ENCODE data around the gene P3H2.

DNA sequence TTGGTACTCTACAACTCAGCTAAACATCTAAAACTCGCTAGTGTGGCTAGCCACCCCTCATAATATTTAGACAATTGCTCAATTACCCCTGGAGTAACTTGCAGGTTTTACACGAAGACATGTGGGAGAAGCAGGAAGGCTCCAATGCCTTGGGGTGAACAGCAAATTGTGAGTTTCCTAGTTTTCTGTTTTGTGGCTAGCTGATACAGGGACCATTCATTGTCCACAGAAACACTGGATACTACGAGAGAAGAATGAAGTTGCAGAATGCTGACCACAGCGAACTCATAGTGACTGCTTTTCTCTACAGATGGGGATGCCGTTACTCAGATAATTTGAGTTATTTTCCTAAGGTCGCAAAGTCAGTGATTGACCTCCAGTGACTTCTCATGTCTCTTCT lies 212.9 kb downstream of the P3H2 start:
- TF ChIP-seq CTCF (conservative IDR thresholded peaks at IDR 0.05; ENCODE audit: low read depth, low read length) (no peak), RFX5 (IDR thresholded peaks at IDR 0.05; ENCODE audit: low read depth, low read length) (no peak), POLR2A (IDR thresholded peaks at IDR 0.05; ENCODE audit: low read depth, low read length) (no peak), RCOR1 (IDR thresholded peaks at IDR 0.05; ENCODE audit: insufficient replicate concordance, low read length) (no peak), MAFK (IDR thresholded peaks at IDR 0.05; ENCODE audit: low read depth, low read length) (peak; percentile 29; the same call in 1 of the 2 replicates), RAD21 (IDR thresholded peaks at IDR 0.05; ENCODE audit: low read length) (no peak), CEBPB (IDR thresholded peaks at IDR 0.05; ENCODE audit: low read depth, low read length) (no peak), FOS (IDR thresholded peaks at IDR 0.05; ENCODE audit: low read depth, low read length) (no peak)
- TF ChIP-seq, protein P1, sequence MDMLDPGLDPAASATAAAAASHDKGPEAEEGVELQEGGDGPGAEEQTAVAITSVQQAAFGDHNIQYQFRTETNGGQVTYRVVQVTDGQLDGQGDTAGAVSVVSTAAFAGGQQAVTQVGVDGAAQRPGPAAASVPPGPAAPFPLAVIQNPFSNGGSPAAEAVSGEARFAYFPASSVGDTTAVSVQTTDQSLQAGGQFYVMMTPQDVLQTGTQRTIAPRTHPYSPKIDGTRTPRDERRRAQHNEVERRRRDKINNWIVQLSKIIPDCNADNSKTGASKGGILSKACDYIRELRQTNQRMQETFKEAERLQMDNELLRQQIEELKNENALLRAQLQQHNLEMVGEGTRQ (IDR thresholded peaks at IDR 0.05; ENCODE audit: low read depth, low read length): no peak
- TF ChIP-seq, protein P2, sequence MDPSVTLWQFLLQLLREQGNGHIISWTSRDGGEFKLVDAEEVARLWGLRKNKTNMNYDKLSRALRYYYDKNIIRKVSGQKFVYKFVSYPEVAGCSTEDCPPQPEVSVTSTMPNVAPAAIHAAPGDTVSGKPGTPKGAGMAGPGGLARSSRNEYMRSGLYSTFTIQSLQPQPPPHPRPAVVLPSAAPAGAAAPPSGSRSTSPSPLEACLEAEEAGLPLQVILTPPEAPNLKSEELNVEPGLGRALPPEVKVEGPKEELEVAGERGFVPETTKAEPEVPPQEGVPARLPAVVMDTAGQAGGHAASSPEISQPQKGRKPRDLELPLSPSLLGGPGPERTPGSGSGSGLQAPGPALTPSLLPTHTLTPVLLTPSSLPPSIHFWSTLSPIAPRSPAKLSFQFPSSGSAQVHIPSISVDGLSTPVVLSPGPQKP (IDR thresholded peaks at IDR 0.05; ENCODE audit: borderline replicate concordance, low read depth, low read length): no peak

Measured in IMR-90 (cell line).